HepG2 (cell line): Measurements from ENCODE around the gene TMEM132D. TPM values are rescaled to one million over a fixed set of nuclear protein-coding genes. Genes with fewer than 3 reads are reported as not detected.

ENCODE experiments used
- ATAC-seq: fragments of 200-7000 bp; cut with Tn5 transposase; 3 replicates; pipeline ENCODE4 v1.9.1; 2020; ENCODE audit warnings: mild to moderate bottlenecking, moderate library complexity
- BruUV-seq: library from RNA; stranded (reverse); fragments of 400-500 nt; replicated peaks from 2 replicates; lab custom pipeline; 2021; lab: Mats Ljungman, UMichigan
- CTCF ChIA-PET: fragments of 300-600 bp; formaldehyde crosslinking; extraction: SDS; loops from one replicate; lab custom pipeline; 2021; ENCODE audit warnings: low total read pairs, inconsistent platforms, low intra/inter-chr PET ratio; lab: Yijun Ruan, JAX
- POLR2A ChIA-PET: fragments of 350-600 bp; sonication (Branson Sonifier 250); formaldehyde crosslinking; loops from one replicate; lab custom pipeline; 2020; ENCODE audit warnings: antibody characterized with exemption, inconsistent platforms; lab: Yijun Ruan, JAX
- DNase-seq: peaks from one replicate; pipeline ENCODE4 v3.0.0-alpha.2; 2015; ENCODE audit warnings: low spot score
- FAIRE-seq: peaks from 3 replicates; lab custom pipeline; 2011; peaks lifted over from hg19 to GRCh38; lab: Jason Lieb, UNC
- H2AFZ ChIP-seq: one replicate; pipeline ENCODE4 v1.6.1; 2011; ENCODE audit warnings: low read length, inconsistent platforms
- H3K27ac ChIP-seq: fragments of 300-600 bp; 3 replicates; pipeline ENCODE4 v1.8.0; 2011; ENCODE audit warnings: mixed run types, mild to moderate bottlenecking, mixed read lengths, low read length, inconsistent platforms; ENCODE audit not compliant: insufficient read depth; ENCODE audit errors: extremely low read length
- H3K27me3 ChIP-seq, 2 experiments: fragments of 200-600 bp in 1 of 2; 2 replicates in 1 of 2; 3 replicates in 1 of 2; pipeline versions ENCODE4 v1.6.0 to v1.8.0; 2011; ENCODE audit warnings: low read length in 2 of 2, mild to moderate bottlenecking in 2 of 2, moderate library complexity in 2 of 2, inconsistent platforms in 1 of 2; ENCODE audit not compliant: insufficient read depth in 2 of 2, control insufficient read depth in 1 of 2
- H3K36me3 ChIP-seq, 2 experiments: fragments of 200-600 bp in 1 of 2; replicated peaks in 1 of 2; 2 replicates in 1 of 2; 3 replicates in 1 of 2; pipeline versions ENCODE4 v1.5.1 to v1.8.0; 2011; ENCODE audit warnings: low read length in 2 of 2, inconsistent platforms in 1 of 2; ENCODE audit not compliant: insufficient read depth in 2 of 2, control insufficient read depth in 1 of 2
- H3K4me1 ChIP-seq: 2 replicates; pipeline ENCODE4 v1.5.1; 2012; ENCODE audit warnings: low read length, inconsistent platforms; ENCODE audit not compliant: insufficient read depth
- H3K4me2 ChIP-seq: 2 replicates; pipeline ENCODE4 v1.6.0; 2011; ENCODE audit warnings: low read depth, low read length, inconsistent platforms
- H3K4me3 ChIP-seq, 3 experiments: fragments of 200-600 bp in 1 of 3; sonication (generic), shearing (Covaris generic) in 1 of 3; replicated peaks in 1 of 3; 2 replicates each; pipeline ENCODE4 v1.5.1; 2011 to 2016; ENCODE audit warnings: low read length in 3 of 3, inconsistent platforms in 2 of 3, low read depth in 2 of 3, mild to moderate bottlenecking in 2 of 3, control low read depth in 1 of 3, mixed read lengths in 1 of 3; ENCODE audit not compliant: insufficient read depth in 1 of 3
- H3K79me2 ChIP-seq: one replicate; pipeline ENCODE4 v1.6.1; 2011; ENCODE audit warnings: low read length, inconsistent platforms; ENCODE audit not compliant: insufficient read depth
- H3K9ac ChIP-seq: 2 replicates; pipeline ENCODE4 v1.6.0; 2011; ENCODE audit warnings: mild to moderate bottlenecking, low read depth, low read length, inconsistent platforms; ENCODE audit not compliant: insufficient read depth
- H3K9me3 ChIP-seq: 2 replicates; pipeline ENCODE4 v1.5.1; 2012; ENCODE audit warnings: mild to moderate bottlenecking, low read length
- H4K20me1 ChIP-seq: 2 replicates; pipeline ENCODE4 v1.6.0; 2011; ENCODE audit warnings: inconsistent platforms, mild to moderate bottlenecking, low read length, moderate library complexity; ENCODE audit not compliant: insufficient read depth
- CBX1 ChIP-seq: IDR thresholded peaks from one replicate; pipeline ENCODE4 v1.6.1; 2016; ENCODE audit warnings: antibody characterized with exemption, low read depth
- CHD2 ChIP-seq: IDR thresholded peaks from 2 replicates; pipeline ENCODE4 v1.6.1; 2011; ENCODE audit warnings: low read depth, low read length, improper control_type of control experiment
- GZF1 ChIP-seq: sonication (generic); formaldehyde crosslinking; IDR thresholded peaks from 2 replicates; pipeline ENCODE4 v1.5.1; 2020; ENCODE audit warnings: mild to moderate bottlenecking, missing genetic modification reagents
- MLLT10 ChIP-seq: sonication (generic); formaldehyde crosslinking; IDR thresholded peaks from 2 replicates; pipeline ENCODE4 v1.4.0; 2020; ENCODE audit warnings: missing genetic modification reagents
- NONO ChIP-seq, 2 experiments: fragments of 450-650 bp in 1 of 2; sonication (generic) in 1 of 2; formaldehyde crosslinking in 1 of 2; IDR thresholded peaks in 1 of 2; conservative IDR thresholded peaks in 1 of 2; 2 replicates each; pipeline versions ENCODE4 v1.6.1 to v1.8.0; 2017 to 2022; ENCODE audit warnings: mild to moderate bottlenecking in 1 of 2, missing genetic modification reagents in 1 of 2, moderate library complexity in 1 of 2
- RCOR2 ChIP-seq: IDR thresholded peaks from 2 replicates; pipeline ENCODE4 v1.6.1; 2016; ENCODE audit warnings: missing biosample characterization, missing genetic modification reagents
- SP140L ChIP-seq: sonication (generic); formaldehyde crosslinking; IDR thresholded peaks from 2 replicates; pipeline ENCODE4 v1.4.0; 2020; ENCODE audit warnings: missing genetic modification reagents, borderline replicate concordance
- ZBTB7A ChIP-seq: sonication (generic); formaldehyde crosslinking; IDR thresholded peaks from 2 replicates; pipeline ENCODE4 v1.8.0; 2022; ENCODE audit warnings: mild to moderate bottlenecking, missing genetic modification reagents
- ZNF512 ChIP-seq: sonication (generic); formaldehyde crosslinking; IDR thresholded peaks from 2 replicates; pipeline ENCODE4 v1.4.0; 2020; ENCODE audit warnings: mild to moderate bottlenecking, missing genetic modification reagents
- ZNF577 ChIP-seq: sonication (generic); formaldehyde crosslinking; IDR thresholded peaks from 2 replicates; pipeline ENCODE4 v1.4.0; 2020; ENCODE audit warnings: mild to moderate bottlenecking, low read depth, missing genetic modification reagents, borderline replicate concordance
- ZNF674 ChIP-seq: sonication (generic); formaldehyde crosslinking; IDR thresholded peaks from 2 replicates; pipeline ENCODE4 v1.5.0; 2020; ENCODE audit warnings: low read depth, mild to moderate bottlenecking, missing genetic modification reagents
- ZNF713 ChIP-seq: sonication (generic); formaldehyde crosslinking; IDR thresholded peaks from 2 replicates; pipeline ENCODE4 v1.4.0; 2020; ENCODE audit warnings: mild to moderate bottlenecking, missing genetic modification reagents
- WGBS: methylation state at CpG from one replicate; pipeline ENCODE4 v1.1.6; 2017; ENCODE audit warnings: low lambda C conversion rate; 5-methylcytosine and 5-hydroxymethylcytosine counted together
- in situ Hi-C: cut with HindIII; loops from 2 replicates; pipeline ENCODE4 v1.10.0; 2017; ENCODE audit warnings: low pct_unique_long_range_greater_than_20kb; ENCODE audit not compliant: extremely low pct_ligation_motif_present
- intact Hi-C: fragments of 100-400 bp; cut with micrococcal nuclease; formaldehyde crosslinking; loops from one replicate; pipeline ENCODE4 v1.10.0; 2022; ENCODE audit not compliant: unreplicated experiment
- polyA plus RNA-seq, 8 experiments: library from polyadenylated mRNA; depleted of rRNA in 3 of 8; stranded (reverse) in 7 of 8; unstranded in 1 of 8; fragments of >200 nt; fragmentation: Illumina TruSeq in 4 of 8; extraction: Trizol in 4 of 8; gene quantifications; 2 replicates each; pipeline versions ENCODE4 v1.2.1 to v1.2.3, GENCODE V29; 2011 to 2016; ENCODE audit warnings: low read depth in 4 of 8, missing spikeins in 1 of 8, mixed read lengths in 1 of 8; ENCODE audit not compliant: insufficient read depth in 1 of 8
- total RNA-seq, 5 experiments: library from RNA; depleted of rRNA; stranded (reverse); fragments of >200 nt; fragmentation: Illumina TruSeq; extraction: Trizol; gene quantifications; 2 replicates each; pipeline ENCODE4 v1.2.3, GENCODE V29; 2016; ENCODE audit warnings: low read depth in 1 of 5

TMEM132D gene
- total and polyA plus RNA-seq, 2 of the 13 experiments (the other 11 are each of a cell fraction or from before 2014, with no cell fraction given) = not detected

- BruUV-seq = no TSS peak
- Histone ChIP-seq H4K20me1 (no peaks in the 10 kb centered on the region), H3K36me3 (no peaks in the 10 kb centered on the region), H3K4me3 (no peak overlapping the region), H3K27me3 (peaks cover 0 to 5% of the 10 kb centered on the region in 2 experiments; a peak in 1 of 5 replicates), H2AFZ (no peak overlapping the region), H3K9ac (no peak overlapping the region), H3K27ac (no peak overlapping the region), H3K9me3 (no peaks in the 10 kb centered on the region), H3K4me1 (no peaks in the 10 kb centered on the region), H3K79me2 (no peaks in the 10 kb centered on the region), H3K4me2 (no peak overlapping the region)
- DNase-seq = no peak
- no peak for ATAC-seq
- in situ Hi-C loops (no loop called here), intact Hi-C loops (no loop called here)
- TF ChIP-seq CBX1 (no peak), CHD2 (no peak), ZNF512 (CRISPR knock-in tag) (no peak), ZNF674 (CRISPR knock-in tag) (no peak), NONO (IDR thresholded peaks at IDR 0.05) (no peak), NONO (CRISPR knock-in tag; conservative IDR thresholded peaks at IDR 0.05) (no peak), SP140L (no peak), GZF1 (no peak), RCOR2 (CRISPR knock-in tag) (no peak), ZNF713 (CRISPR knock-in tag) (no peak), ZNF577 (no peak), MLLT10 (no peak), ZBTB7A (CRISPR knock-in tag) (no peak)
- 74% methylated on average over 11 of the region's 11 CpGs for WGBS
- FAIRE-seq = no peak
- CTCF ChIA-PET = no interaction called here
- POLR2A ChIA-PET = no interaction called here
Measured at GRCh38 chr12:129877411-129877810, 26.4 kb downstream of the TMEM132D start.
